Measurements from ENCODE around the gene PRSS12.

PRSS12 gene

DNA sequence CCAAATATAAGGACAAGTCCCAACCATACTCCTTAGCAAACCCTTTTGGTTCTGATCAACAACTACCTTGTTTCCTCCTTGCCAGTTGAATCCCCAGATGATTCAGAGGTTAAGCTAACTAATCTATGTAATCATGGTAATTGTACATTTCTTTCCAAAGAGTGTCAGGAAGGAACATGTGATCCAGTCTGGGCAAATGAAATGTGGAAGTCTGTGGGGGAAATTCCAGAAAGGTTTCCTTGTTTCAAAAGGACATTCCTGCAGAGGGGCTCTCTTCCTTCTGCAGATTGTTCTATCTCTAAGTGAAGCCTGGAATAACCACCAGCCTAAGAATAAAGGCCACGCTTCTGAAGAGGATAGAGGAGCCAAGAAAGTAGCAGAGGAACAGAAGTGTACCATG, 7.0 kb downstream of the PRSS12 start:
- no peak for TF ChIP-seq CTCF (IDR thresholded peaks at IDR 0.05; ENCODE audit: borderline replicate concordance, insufficient read depth, low read depth, low read length)

DNA sequence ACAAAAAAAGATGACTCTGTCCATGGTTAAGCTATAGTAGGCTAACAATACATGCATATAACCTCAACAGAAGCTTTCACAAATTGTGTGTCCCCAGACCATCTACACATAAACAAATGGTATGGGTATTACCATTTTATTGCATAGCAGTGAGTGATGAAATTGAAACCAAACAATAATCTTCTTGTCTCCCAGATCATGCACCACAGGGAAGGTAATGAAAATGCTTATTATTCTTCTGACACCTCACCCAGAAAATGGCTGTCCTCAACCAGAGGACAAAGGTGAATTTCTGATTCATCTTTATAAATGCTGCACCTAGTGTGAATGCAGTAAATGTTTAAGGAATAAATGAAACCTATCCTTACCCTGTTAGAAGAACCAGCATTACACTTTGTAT, 8.0 kb downstream of the PRSS12 start:
- TF ChIP-seq CTCF (IDR thresholded peaks at IDR 0.05; ENCODE audit: borderline replicate concordance, insufficient read depth, low read depth, low read length), result no peak
- no peak overlapping the region for H3K4me3 ChIP-seq (ENCODE audit: low read depth, low read length)

More for the DNA sequence above, 7.0 kb downstream of the PRSS12 start:
- H3K4me3 ChIP-seq (ENCODE audit: low read depth, low read length), result no peak overlapping the region

GRCh38 chr4:118343501-118343900, 9.3 kb downstream of the PRSS12 start:
- no peak overlapping the region for H3K4me3 ChIP-seq (ENCODE audit: low read depth, low read length)
- no peak for TF ChIP-seq CTCF (IDR thresholded peaks at IDR 0.05; ENCODE audit: borderline replicate concordance, insufficient read depth, low read depth, low read length)

- no peak for TF ChIP-seq CTCF (IDR thresholded peaks at IDR 0.05; ENCODE audit: borderline replicate concordance, insufficient read depth, low read depth, low read length)
- no peak overlapping the region for H3K4me3 ChIP-seq (ENCODE audit: low read depth, low read length)
Observed at GRCh38 chr4:118340109-118340508, 12.7 kb downstream of the PRSS12 start.

DNA sequence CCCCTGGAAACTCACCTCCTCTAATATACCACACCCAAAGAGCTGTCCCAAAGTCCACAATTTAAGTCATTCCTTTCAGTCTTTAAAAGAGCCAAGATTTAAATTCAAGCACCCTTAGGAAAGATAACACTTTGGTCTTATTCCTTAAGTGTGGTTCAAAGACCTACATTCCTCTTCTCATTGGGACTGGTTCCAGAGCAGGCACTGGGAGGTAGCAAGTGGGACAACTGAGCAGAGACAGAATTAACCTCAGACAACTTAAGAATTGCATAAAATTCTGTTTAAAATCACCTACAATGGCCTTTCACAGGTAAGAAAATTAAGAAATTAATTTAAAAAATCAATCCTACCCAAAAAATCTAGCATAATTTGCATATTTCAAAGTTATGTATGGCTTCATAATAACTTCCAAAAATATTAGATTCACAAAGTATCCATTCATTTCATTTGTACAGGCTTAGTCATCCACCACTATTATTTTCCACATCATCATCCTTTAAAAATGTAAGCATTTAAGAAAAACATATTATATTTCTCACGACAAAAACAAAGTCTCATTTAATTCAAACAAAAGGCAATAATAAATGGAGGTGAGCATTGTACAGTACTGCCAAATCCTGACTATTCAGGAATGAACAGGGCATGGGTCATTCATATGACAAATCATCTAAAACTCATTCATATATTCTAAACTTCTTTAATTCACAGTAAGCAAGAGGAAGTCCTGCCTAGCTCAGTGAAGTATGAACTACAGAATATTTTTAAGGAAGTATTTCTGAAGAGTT, 13.6 kb downstream of the PRSS12 start:
- TF ChIP-seq CTCF (IDR thresholded peaks at IDR 0.05; ENCODE audit: borderline replicate concordance, insufficient read depth, low read depth, low read length), result no peak
- no peak overlapping the region for H3K4me3 ChIP-seq (ENCODE audit: low read depth, low read length)

GRCh38 chr4:118338518-118338917, 14.3 kb downstream of the PRSS12 start:
- TF ChIP-seq CTCF (IDR thresholded peaks at IDR 0.05; ENCODE audit: borderline replicate concordance, insufficient read depth, low read depth, low read length), result no peak
- no peak overlapping the region for H3K4me3 ChIP-seq (ENCODE audit: low read depth, low read length)

DNA sequence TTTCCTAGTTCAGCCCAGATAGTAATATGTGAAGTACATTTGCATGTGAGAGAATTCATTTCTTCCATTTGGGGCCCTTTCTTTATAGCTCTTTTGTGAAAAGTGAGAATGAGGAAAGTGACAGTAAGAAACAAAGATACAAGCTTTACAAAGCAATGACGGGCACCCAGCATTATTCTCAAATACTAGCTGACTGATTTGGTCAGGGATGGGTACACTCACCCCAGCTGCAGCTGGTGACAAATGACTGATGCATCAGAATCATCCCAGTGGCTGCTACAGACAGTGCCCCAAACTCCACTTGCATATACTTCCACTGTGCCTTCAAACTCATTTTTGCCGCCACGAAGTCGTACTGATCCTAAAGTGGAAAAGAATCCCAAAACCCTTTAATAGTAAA, 14.8 kb downstream of the PRSS12 start:
- TF ChIP-seq CTCF (IDR thresholded peaks at IDR 0.05; ENCODE audit: borderline replicate concordance, insufficient read depth, low read depth, low read length), result no peak
- no peak overlapping the region for H3K4me3 ChIP-seq (ENCODE audit: low read depth, low read length)
